GM23338 (cell line): ENCODE results near the gene TMEM244.

Experiments used
- ETS1 ChIP-seq: IDR thresholded peaks from 2 replicates; pipeline ENCODE4 v1.6.1; 2016; ENCODE audit warnings: antibody characterized with exemption
- EZH2 ChIP-seq: fragments of 200-600 bp; sonication (generic); IDR thresholded peaks from one replicate; pipeline ENCODE4 v1.8.0; 2017; ENCODE audit warnings: antibody characterized with exemption, mild to moderate bottlenecking, low read depth; ENCODE audit not compliant: unreplicated experiment
- EZH2phosphoT487 ChIP-seq: fragments of 200-600 bp; sonication (generic); IDR thresholded peaks from one replicate; pipeline ENCODE4 v1.8.1; 2018; ENCODE audit warnings: antibody characterized with exemption; ENCODE audit not compliant: unreplicated experiment
- JUNB ChIP-seq: IDR thresholded peaks from one replicate; pipeline ENCODE4 v1.6.1; 2016; ENCODE audit warnings: antibody characterized with exemption; ENCODE audit not compliant: unreplicated experiment
- POLR2AphosphoS5 ChIP-seq: IDR thresholded peaks from 2 replicates; pipeline ENCODE4 v1.6.1; 2016; ENCODE audit warnings: antibody characterized with exemption, low read depth
- STAT1 ChIP-seq: IDR thresholded peaks from one replicate; pipeline ENCODE4 v1.6.1; 2016; ENCODE audit warnings: antibody characterized with exemption; ENCODE audit not compliant: unreplicated experiment
- ZNF114 ChIP-seq: fragments of 250-450 bp; sonication (Bioruptor Pico); IDR thresholded peaks from 2 replicates; pipeline ENCODE4 v1.5.0; 2020; ENCODE audit warnings: mild to moderate bottlenecking, moderate library complexity
- ZNF331 ChIP-seq: fragments of 250-450 bp; sonication (Bioruptor Pico); IDR thresholded peaks from 2 replicates; pipeline ENCODE4 v1.5.0; 2020; ENCODE audit warnings: low read depth, mild to moderate bottlenecking, moderate library complexity
- TF ChIP-seq, protein P1 (sequence below), 2 experiments: fragments of 200-600 bp in 1 of 2; sonication (generic) in 1 of 2; conservative IDR thresholded peaks; 2 replicates each; pipeline versions ENCODE4 v1.5.1 to v1.6.1; 2016 to 2017; ENCODE audit warnings: antibody characterized with exemption in 2 of 2, low read depth in 2 of 2, mild to moderate bottlenecking in 2 of 2, moderate library complexity in 1 of 2
- TF ChIP-seq, protein P2 (sequence below): IDR thresholded peaks from one replicate; pipeline ENCODE4 v1.6.1; 2018; ENCODE audit warnings: antibody characterized with exemption; ENCODE audit not compliant: unreplicated experiment

GRCh38 chr6:129902681-129903080, 41.6 kb upstream of the TMEM244 start:
- TF ChIP-seq, protein P1, sequence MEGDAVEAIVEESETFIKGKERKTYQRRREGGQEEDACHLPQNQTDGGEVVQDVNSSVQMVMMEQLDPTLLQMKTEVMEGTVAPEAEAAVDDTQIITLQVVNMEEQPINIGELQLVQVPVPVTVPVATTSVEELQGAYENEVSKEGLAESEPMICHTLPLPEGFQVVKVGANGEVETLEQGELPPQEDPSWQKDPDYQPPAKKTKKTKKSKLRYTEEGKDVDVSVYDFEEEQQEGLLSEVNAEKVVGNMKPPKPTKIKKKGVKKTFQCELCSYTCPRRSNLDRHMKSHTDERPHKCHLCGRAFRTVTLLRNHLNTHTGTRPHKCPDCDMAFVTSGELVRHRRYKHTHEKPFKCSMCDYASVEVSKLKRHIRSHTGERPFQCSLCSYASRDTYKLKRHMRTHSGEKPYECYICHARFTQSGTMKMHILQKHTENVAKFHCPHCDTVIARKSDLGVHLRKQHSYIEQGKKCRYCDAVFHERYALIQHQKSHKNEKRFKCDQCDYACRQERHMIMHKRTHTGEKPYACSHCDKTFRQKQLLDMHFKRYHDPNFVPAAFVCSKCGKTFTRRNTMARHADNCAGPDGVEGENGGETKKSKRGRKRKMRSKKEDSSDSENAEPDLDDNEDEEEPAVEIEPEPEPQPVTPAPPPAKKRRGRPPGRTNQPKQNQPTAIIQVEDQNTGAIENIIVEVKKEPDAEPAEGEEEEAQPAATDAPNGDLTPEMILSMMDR (conservative IDR thresholded peaks at IDR 0.05; ENCODE audit: low read depth in 2 of 2) = no peak
- TF ChIP-seq POLR2AphosphoS5 (no peak), EZH2phosphoT487 (no peak), ETS1 (no peak), EZH2 (no peak), STAT1 (no peak), JUNB (no peak), ZNF331 (no peak), ZNF114 (no peak)
- TF ChIP-seq, protein P2, sequence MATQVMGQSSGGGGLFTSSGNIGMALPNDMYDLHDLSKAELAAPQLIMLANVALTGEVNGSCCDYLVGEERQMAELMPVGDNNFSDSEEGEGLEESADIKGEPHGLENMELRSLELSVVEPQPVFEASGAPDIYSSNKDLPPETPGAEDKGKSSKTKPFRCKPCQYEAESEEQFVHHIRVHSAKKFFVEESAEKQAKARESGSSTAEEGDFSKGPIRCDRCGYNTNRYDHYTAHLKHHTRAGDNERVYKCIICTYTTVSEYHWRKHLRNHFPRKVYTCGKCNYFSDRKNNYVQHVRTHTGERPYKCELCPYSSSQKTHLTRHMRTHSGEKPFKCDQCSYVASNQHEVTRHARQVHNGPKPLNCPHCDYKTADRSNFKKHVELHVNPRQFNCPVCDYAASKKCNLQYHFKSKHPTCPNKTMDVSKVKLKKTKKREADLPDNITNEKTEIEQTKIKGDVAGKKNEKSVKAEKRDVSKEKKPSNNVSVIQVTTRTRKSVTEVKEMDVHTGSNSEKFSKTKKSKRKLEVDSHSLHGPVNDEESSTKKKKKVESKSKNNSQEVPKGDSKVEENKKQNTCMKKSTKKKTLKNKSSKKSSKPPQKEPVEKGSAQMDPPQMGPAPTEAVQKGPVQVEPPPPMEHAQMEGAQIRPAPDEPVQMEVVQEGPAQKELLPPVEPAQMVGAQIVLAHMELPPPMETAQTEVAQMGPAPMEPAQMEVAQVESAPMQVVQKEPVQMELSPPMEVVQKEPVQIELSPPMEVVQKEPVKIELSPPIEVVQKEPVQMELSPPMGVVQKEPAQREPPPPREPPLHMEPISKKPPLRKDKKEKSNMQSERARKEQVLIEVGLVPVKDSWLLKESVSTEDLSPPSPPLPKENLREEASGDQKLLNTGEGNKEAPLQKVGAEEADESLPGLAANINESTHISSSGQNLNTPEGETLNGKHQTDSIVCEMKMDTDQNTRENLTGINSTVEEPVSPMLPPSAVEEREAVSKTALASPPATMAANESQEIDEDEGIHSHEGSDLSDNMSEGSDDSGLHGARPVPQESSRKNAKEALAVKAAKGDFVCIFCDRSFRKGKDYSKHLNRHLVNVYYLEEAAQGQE = no peak
